ENCODE results near the gene OR52W1.

OR52W1 gene

GRCh38 chr11:6217722-6218121 is 18.7 kb downstream of the OR52W1 start:
- Histone ChIP-seq H3K27ac (ENCODE audit: low read length) (no peak overlapping the region), H3K4me1 (ENCODE audit: insufficient read depth, low read length) (no peaks in the 10 kb centered on the region), H3K36me3 (ENCODE audit: insufficient read depth, low read length) (peaks cover 77% of the 10 kb centered on the region), H3K27me3 (ENCODE audit: insufficient read depth, low read length, poor library complexity) (no peaks in the 10 kb centered on the region), H3K9me3 (ENCODE audit: insufficient read depth, low read length, severe bottlenecking) (no peaks in the 10 kb centered on the region), H3K4me3 (ENCODE audit: low read depth in 1 of 2, low read length in 2 of 2) (no peak overlapping the region), H4K20me1 (ENCODE audit: insufficient read depth, low read length) (0 out of 2 replicates have a peak, but pooled peaks cover 2% of the 10 kb centered on the region), H3K9ac (ENCODE audit: low read depth, low read length) (no peak overlapping the region), H2AFZ (ENCODE audit: low read depth, low read length) (no peak overlapping the region), H3K79me2 (ENCODE audit: insufficient read depth, low read length) (no peaks in the 10 kb centered on the region), H3K4me2 (ENCODE audit: insufficient read depth, low read length) (no peak overlapping the region)
- TF ChIP-seq CTCF (IDR thresholded peaks at IDR 0.05; ENCODE audit: borderline replicate concordance, extremely low read depth, low read length, poor library complexity, severe bottlenecking) (no peak), EZH2 (IDR thresholded peaks at IDR 0.05; ENCODE audit: borderline replicate concordance, low read depth, low read length, severe bottlenecking) (no peak)
- DNase-seq (no peak), ATAC-seq (ENCODE audit: insufficient read depth, low read depth) (no peak)

GRCh38 chr11:6219359-6219758 is 20.3 kb downstream of the OR52W1 start:
- no peaks in the 10 kb centered on the region for H3K9me3 ChIP-seq (ENCODE audit: insufficient read depth, low read length, severe bottlenecking)
- peaks cover 89% of the 10 kb centered on the region for H3K36me3 ChIP-seq (ENCODE audit: insufficient read depth, low read length)
- DNase-seq = no peak
- H3K4me1 ChIP-seq (ENCODE audit: insufficient read depth, low read length) = no peaks in the 10 kb centered on the region
- no peak overlapping the region for H2AFZ ChIP-seq (ENCODE audit: low read depth, low read length)
- ATAC-seq (ENCODE audit: insufficient read depth, low read depth) = no peak
- no peak overlapping the region for H3K4me2 ChIP-seq (ENCODE audit: insufficient read depth, low read length)
- no peaks in the 10 kb centered on the region for H3K27me3 ChIP-seq (ENCODE audit: insufficient read depth, low read length, poor library complexity)
- H3K4me3 ChIP-seq (ENCODE audit: low read depth in 1 of 2, low read length in 2 of 2) = no peak overlapping the region
- TF ChIP-seq CTCF (IDR thresholded peaks at IDR 0.05; ENCODE audit: borderline replicate concordance, extremely low read depth, low read length, poor library complexity, severe bottlenecking) (no peak), EZH2 (IDR thresholded peaks at IDR 0.05; ENCODE audit: borderline replicate concordance, low read depth, low read length, severe bottlenecking) (no peak)
- no peak overlapping the region for H3K9ac ChIP-seq (ENCODE audit: low read depth, low read length)
- peaks cover 8% of the 10 kb centered on the region; the same call in 1 of the 2 replicates for H4K20me1 ChIP-seq (ENCODE audit: insufficient read depth, low read length)
- no peaks in the 10 kb centered on the region for H3K79me2 ChIP-seq (ENCODE audit: insufficient read depth, low read length)
- no peak overlapping the region for H3K27ac ChIP-seq (ENCODE audit: low read length)

GRCh38 chr11:6223854-6224253 is 24.8 kb downstream of the OR52W1 start:
- no peaks in the 10 kb centered on the region for H3K27me3 ChIP-seq (ENCODE audit: insufficient read depth, low read length, poor library complexity)
- H3K9me3 ChIP-seq (ENCODE audit: insufficient read depth, low read length, severe bottlenecking) = no peaks in the 10 kb centered on the region
- no peaks in the 10 kb centered on the region for H3K4me1 ChIP-seq (ENCODE audit: insufficient read depth, low read length)
- H3K4me3 ChIP-seq (ENCODE audit: low read depth in 1 of 2, low read length in 2 of 2) = no peak overlapping the region
- no peak overlapping the region for H3K4me2 ChIP-seq (ENCODE audit: insufficient read depth, low read length)
- H4K20me1 ChIP-seq (ENCODE audit: insufficient read depth, low read length) = peaks cover 27% of the 10 kb centered on the region; the same call in 1 of the 2 replicates
- DNase-seq = no peak
- H3K9ac ChIP-seq (ENCODE audit: low read depth, low read length) = no peak overlapping the region
- no peak for ATAC-seq (ENCODE audit: insufficient read depth, low read depth)
- H2AFZ ChIP-seq (ENCODE audit: low read depth, low read length) = no peak overlapping the region
- TF ChIP-seq EZH2 (IDR thresholded peaks at IDR 0.05; ENCODE audit: borderline replicate concordance, low read depth, low read length, severe bottlenecking) (no peak), CTCF (IDR thresholded peaks at IDR 0.05; ENCODE audit: borderline replicate concordance, extremely low read depth, low read length, poor library complexity, severe bottlenecking) (no peak)
- H3K79me2 ChIP-seq (ENCODE audit: insufficient read depth, low read length) = peaks cover 17% of the 10 kb centered on the region
- peaks cover 53% of the 10 kb centered on the region for H3K36me3 ChIP-seq (ENCODE audit: insufficient read depth, low read length)
- H3K27ac ChIP-seq (ENCODE audit: low read length) = no peak overlapping the region

- Histone ChIP-seq H3K9ac (ENCODE audit: low read depth, low read length) (no peak overlapping the region), H3K4me3 (ENCODE audit: low read depth in 1 of 2, low read length in 2 of 2) (no peak overlapping the region), H3K36me3 (ENCODE audit: insufficient read depth, low read length) (peaks cover 47% of the 10 kb centered on the region), H3K79me2 (ENCODE audit: insufficient read depth, low read length) (peaks cover 23% of the 10 kb centered on the region), H3K4me1 (ENCODE audit: insufficient read depth, low read length) (no peaks in the 10 kb centered on the region), H3K4me2 (ENCODE audit: insufficient read depth, low read length) (no peak overlapping the region), H3K27ac (ENCODE audit: low read length) (no peak overlapping the region), H3K27me3 (ENCODE audit: insufficient read depth, low read length, poor library complexity) (no peaks in the 10 kb centered on the region), H4K20me1 (ENCODE audit: insufficient read depth, low read length) (peaks cover 30% of the 10 kb centered on the region; the same call in 1 of the 2 replicates), H2AFZ (ENCODE audit: low read depth, low read length) (no peak overlapping the region), H3K9me3 (ENCODE audit: insufficient read depth, low read length, severe bottlenecking) (no peaks in the 10 kb centered on the region)
- DNase-seq = no peak
- TF ChIP-seq EZH2 (IDR thresholded peaks at IDR 0.05; ENCODE audit: borderline replicate concordance, low read depth, low read length, severe bottlenecking) = no peak
- TF ChIP-seq CTCF (IDR thresholded peaks at IDR 0.05; ENCODE audit: borderline replicate concordance, extremely low read depth, low read length, poor library complexity, severe bottlenecking) = no peak
- no peak for ATAC-seq (ENCODE audit: insufficient read depth, low read depth)
Measured at GRCh38 chr11:6224421-6224820, 25.4 kb downstream of the OR52W1 start.
